Stimulated activated CD4-positive, alpha-beta T cell treated with anti-CD3 and anti-CD28 coated beads, TNF-alpha, amount 100 ng/mL, for 4 hours (primary cell): ENCODE measurements around the gene RENBP.

Experiments
- DNase-seq, 3 experiments: peaks; one replicate each; pipeline ENCODE4 v3.0.0-alpha.2; 2020; ENCODE audit warnings: low read depth in 3 of 3

The RENBP gene

GRCh38 chrX:153954558-153955227, 10.2 kb upstream of the RENBP start:
- DNase-seq = no peak

DNA sequence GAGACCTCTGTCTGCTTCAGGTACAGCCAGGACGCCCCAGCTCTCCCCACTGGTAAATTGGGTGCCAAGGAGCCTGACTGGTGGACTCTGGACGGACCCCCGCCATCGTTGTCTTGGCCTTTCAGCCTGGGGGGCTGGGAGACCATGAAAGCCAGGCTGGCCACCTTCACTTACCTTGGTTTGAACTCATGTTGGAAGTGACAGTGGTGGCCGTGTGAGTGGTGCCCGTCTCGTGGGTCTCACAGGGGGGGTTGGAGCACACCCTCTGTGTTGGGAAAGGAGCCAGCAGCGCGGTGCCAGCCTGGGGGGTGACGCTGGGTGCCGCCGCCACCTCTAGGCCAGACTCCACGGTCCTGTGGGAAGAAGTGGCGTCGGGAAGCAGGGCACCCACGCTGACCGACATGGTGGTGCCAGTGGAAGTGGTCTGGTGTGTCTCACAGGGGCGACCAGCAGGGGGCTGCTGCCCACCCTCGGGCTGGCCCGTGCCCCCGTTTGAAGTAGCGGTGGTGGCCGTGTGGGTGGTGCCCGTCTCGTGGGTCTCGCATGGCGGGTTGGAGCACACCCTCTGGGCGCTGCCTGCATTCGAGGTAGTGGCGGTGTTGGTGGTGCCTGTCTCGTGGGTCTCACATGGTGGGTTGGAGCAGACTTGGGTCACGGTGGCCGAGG, 9.6 kb upstream of the RENBP start:
- DNase-seq = no peak

DNA sequence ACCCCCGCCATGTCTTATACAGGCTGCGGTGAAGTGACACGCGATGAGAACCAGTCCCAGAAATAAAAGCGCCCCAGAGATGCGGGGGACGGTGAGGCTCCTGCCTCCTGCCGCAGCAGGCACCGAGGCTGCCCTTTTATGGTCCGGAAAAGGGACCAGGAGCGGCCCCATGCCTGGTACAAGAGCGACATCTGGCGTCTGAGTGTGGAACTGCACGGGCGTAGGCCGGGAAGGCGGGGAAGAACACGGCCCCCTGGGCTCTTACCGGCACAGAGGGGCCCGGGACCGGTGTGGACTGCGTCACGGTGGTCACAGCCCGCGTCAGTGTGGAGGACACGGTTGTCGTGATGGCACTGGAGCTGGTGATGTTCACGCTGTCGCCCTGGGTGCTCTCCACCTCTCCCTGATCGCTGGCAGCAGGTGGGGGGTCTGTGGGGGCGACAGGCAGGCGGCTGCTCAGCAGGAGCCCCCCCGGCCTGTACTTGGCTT, 8.9 kb upstream of the RENBP start:
- peak; percentile 57 to 63 (median 58) for DNase-seq

DNA sequence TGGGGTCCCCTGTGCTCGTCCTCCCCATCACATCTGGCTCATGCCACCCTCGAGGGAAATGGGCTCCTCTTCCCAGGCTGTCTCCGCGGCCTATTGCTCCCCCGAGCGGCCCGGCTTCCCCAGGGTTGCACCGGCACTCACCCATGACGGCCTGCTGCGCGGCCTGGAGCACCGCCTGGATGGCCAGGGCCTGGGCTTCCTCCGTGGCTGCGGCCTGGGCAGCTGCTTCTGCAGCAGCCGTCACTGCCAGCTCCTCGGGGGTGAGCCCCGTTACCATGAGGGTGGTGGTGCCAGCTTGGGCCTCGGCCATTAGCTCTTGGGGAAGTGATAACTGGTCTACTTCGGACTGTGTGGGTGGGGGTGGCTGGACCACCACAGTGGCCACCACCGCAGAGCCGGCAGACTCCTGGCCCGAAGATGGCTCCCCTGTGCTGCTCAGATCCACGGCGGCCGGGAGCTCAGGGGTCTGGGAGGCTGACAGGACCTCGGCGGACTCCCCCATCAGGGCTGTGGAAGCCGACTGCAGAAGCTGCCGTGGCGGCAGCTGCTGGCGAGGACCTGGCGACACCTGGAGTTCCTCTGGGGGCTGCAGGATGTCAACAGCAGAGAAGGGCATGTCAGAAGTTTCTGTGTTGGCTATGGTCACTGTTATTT, 8.1 kb upstream of the RENBP start:
- no peak for DNase-seq

GRCh38 chrX:153951683-153952372, 7.4 kb upstream of the RENBP start:
- DNase-seq = no peak

DNA sequence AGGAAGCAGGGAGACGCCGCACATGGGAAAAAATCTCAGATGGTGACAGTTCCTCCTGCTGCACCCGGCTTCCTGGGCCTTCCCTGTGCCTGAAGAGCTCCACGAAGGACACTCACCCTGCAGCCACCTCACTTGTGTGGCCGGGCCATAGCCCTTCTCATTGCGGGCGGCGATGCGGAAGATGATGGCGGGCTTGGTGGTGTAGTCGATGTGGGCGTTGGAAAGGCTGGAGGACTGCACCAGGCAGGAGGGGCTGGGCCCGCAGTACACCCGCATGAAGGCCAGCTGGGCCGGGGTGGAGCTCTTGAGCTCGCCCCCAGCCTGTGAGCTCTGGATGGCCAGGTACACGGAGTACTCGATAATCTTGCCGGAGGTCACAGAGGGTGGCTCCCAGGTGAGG, 5.7 kb upstream of the RENBP start:
- DNase-seq = no peak

DNA sequence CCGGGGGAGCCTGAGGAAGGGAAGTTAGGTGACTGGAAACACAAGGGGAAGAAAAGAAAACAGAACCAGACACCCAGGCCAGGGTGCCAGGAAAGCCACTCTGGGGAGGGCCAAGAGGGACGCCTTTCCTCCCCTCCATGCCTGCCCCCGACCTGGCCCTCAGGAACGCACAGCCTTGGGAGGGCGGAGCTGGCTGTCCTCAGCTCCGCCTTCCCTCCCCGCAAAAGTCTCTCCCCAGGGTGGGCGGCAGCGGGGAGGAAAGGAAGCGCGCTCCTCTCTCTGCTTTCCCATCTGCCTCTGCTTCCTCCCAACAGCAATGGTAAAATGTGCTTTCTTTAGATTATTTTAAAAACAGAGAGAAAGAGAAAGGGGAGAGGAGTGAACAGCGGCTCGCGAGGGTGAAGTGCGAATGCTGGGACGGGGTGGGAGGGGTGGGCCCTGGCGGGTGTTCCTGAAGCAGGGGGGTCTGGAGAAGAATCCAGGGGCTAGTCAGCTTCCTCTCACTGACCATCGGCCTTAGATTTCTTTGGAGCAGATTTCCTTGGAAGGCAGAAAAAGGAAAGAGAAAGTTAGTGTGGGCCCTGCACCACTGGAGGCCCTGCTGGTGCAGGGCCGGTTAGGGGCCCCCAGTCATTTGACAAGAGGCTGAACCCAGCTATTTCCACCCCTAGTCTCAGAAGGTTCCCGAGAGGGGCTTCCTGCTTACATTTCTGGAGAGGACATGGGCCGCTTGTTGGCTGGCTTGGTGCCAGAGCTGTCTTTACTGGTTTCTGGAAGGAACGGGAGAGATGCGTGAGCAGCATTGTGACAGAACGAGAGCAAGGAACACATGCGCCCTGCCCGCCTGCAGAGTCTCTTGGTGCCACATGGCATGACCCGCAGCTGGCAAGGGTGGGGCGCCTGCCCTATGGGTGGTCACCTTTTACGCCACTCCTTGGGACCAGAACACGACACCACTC, 4.7 kb upstream of the RENBP start:
- DNase-seq = no peak

DNA sequence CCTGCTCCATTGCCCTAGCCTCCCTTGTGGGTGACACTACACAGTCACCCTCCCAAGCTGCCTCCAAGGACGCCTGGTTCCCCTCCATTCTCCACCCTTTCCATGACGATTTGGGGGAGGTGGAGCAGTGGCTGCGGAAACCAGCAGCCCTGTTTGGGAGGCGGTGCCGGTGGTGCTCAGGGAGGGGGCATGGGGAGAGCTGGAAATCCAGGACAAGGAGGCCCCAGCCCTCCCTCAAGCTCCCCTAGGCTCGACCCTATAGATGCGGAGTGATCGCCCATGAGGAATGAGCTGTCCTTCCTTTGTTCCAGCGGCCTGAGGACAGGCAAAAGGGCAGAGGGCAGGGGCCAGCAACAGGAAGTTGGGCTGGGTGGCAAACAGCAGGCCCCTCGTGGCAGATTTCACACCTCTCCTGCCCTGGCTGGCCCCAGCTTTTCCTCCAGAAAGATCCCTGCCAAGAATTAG, 3.6 kb upstream of the RENBP start:
- no peak for DNase-seq

GRCh38 chrX:153947009-153947769, 2.7 kb upstream of the RENBP start:
- DNase-seq = peak in 2 of 3 experiments; percentile 57 to 61

DNA sequence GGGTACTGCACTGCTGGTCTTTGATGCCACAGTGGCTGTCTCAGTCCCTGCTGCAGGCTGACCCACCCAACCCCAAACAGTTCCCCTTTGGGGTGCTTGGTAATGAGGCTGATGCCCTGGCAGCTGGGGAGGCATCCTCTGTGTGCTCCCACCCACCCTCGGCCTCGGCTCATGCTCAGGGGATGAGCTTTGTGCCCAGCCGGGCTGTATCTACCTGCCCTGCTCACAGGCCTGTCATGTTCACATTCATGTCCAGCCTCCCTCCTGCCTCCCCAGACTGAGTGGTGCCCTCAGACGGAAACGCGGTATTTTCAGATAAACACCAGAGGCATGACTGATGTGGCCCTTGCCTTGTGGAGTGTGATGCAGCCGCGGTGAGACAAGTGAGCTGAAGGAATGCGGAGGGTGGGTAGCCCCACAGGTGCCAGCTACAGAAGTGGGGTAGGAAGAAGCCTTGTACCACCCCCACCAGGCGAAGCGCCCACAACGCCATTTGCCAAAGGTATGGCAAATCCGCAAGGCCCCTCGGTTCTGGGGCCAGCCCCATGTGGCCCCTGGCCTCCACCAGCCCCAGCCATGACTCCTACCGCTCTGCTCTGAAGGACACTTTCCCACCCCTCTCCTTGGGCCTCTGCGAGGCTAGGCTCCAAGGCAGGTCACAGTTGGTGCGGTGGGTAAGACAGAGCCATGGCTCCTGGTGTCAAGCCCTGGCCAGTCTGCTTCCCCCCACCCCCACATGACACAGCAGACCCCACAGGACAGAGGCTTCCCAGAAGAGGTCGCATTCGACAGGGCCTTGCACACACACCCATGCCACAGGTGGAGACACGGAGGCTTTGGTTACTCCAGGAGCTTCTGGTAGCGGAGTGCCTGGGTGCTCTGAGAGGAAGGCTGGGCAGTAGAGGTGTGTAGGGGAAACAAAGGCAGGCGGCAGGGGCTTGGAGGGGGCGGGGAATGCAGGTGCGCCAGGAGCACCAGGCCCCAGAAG, 1.8 kb upstream of the RENBP start:
- DNase-seq = no peak

DNA sequence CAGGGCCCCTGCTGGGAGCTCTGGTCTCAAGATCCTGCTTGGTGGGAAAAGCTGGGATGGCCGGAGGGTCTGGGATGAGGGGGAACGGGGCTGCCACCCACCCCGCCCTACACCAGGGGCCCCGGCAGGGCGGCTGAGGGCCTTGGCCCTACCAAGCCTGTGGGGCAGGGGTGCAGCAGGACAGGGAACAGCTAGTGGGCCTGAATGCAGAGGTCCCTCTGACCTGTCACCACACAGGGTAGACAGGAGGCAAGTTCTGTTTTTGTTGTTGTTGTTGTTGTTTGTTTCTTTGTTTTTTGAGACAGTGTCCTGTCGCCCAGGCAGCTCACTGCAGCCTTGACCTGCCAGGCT, 332 bp upstream of the RENBP start:
- no peak for DNase-seq

DNA sequence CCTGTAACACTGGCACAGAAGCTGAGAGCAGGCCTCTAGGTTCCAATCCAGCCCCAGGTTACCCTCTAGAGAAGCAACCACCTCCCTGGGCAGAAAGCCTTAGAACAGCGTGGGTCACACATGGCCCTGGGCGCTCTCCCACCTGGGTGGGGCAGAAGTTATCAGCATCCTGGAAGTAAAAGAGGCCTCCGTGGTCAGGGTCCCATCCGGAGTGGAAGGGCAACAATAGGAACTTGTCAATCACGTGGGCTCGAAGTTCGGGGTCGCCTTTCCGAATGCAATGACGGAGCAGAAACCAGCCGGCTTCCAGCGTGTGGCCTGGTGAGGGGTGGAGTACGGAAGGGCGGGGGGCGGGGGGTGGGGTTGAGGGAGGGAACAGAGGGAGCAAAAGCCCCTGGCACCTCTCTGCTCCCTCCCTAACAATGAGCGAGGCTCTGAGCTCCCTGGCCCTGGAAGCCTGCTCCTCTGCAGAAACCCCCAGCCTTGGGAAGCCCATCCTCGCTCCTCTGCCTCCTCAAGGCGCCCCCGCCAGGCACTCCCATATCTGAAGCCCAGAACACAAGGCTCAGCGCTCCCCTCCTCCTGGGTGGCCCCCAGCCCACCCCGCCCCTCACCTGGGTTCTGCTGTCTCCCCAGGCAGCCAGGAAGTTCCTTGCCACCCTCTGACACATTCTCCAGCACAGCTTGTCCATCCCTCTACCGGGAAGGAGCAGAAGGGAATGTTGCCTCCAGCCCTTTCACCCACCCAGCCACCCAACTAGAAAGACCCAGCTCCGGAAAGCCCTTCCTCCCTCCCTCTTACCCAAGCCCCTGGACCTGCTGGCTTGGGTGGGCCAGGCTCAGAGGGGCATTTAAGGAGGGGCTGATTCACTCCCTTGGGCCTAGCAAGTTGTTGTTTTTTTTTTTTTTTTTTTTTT, 2.8 kb downstream of the RENBP start:
- DNase-seq = no peak

- DNase-seq = no peak
Observed at GRCh38 chrX:153939573-153939972, 4.9 kb downstream of the RENBP start.

GRCh38 chrX:153938226-153938786, 6.1 kb downstream of the RENBP start:
- no peak for DNase-seq

DNA sequence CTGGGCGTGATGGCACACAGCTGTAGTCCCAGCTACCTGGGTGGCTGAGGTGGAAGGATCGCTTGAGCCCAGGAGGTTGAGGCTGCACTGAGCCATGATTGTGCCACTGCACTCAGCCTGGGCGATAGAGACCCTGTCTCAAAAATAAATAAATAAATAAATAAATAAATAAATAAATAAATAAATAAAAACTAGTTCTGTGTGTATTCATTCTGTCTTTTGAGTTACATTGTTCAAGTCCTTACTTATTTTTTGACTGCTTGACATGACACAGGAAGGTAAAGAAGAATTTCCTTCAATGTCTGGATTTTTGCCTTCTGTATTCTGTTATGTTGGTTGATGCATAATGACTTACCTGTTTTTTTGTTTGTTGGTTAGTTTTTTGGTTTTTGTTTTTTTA, 7.4 kb downstream of the RENBP start:
- no peak for DNase-seq

DNA sequence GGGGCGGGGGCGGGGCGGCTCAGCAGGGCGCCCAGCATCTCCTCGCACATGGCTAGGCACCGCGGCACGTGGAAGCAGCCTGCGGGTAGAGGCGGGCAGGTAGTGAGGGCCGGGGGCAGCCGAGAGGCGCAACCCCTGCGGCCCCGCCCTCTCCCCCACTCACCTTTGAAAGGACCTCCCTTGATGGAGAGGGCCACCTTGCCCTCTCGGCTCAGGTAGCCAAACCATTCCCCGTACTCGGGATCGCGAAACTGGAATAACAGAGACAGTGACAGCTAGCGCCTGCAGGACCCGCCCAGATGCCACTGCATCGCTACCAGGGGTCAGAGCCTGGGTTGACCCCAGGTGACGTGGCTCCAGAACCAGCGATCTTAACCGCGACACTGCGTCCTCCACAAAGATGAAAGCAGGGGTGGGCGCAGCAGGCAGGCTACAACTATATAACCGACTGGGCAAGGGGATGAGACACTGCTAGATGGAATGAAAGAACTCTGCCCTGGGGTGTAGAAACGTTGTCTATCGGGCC, 9.1 kb downstream of the RENBP start:
- DNase-seq = no peak

- peak in 2 of 3 experiments; percentile 49 to 51 for DNase-seq
Observed at GRCh38 chrX:153934762-153935325, 9.6 kb downstream of the RENBP start, which contains the start of gene NAA10. NAA10 (minus strand) TSS chrX:153935037; CDS start chrX:153934904, 133 bp downstream.
